ENCODE data around the gene ZFP2.
"Not testable (repeated sequence)": the region's sequence is repeated elsewhere in the genome, so short reads cannot be mapped to it uniquely, and the experiment has no call there.

The ZFP2 gene

DNA sequence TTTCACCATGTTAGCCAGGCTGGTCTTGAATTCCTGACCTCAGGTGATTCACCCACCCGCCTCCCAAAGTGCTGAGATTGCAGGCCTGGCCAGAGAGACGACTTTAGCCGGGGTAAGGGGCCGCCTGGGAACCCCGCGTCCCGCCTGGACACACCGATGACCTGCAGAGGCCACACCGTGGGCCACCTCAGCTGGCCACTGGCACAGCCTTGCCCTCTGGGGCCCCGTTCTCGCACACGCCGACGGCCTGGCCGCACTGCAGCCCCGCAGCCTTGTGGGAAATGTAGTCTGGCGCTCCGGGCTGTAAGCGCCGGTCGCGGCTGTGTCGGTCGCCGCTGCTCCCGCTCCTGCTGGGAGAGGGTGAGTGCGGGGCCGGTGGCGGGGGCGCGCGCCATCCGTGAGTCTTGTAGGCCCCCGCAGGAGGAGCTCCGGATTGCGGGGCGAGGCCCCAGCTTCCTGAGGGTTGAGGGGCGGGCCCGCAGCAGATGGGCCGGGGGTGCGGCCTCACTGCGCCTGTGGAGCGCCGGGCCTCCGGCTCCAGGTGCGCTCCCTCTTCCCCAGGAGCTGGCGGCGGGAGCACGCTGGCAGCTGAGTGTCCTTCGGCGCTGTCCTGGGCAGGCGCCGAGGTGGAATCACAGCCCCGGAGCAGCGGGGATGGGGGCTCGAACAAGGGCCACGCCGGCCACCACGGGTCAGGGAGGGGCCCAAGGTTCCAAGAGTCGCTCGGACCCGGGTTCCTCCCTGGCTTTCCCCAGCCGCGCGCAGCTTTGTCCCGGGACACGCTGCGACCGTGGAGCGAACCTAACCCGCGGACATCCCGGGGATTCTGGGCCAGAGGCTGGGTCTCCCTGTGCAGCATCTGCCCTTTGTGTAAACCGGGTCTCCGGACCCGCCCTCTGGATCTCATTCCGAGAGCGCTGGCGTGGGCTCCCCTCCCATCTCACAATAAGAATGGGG lies at the start of gene ZFP2:
ZFP2 (plus strand) TSS at position 299 of the 957 bp plus-strand sequence. CDS start 35,401 bp downstream, outside the sequence.
- DNase-seq = peak; percentile 94

DNA sequence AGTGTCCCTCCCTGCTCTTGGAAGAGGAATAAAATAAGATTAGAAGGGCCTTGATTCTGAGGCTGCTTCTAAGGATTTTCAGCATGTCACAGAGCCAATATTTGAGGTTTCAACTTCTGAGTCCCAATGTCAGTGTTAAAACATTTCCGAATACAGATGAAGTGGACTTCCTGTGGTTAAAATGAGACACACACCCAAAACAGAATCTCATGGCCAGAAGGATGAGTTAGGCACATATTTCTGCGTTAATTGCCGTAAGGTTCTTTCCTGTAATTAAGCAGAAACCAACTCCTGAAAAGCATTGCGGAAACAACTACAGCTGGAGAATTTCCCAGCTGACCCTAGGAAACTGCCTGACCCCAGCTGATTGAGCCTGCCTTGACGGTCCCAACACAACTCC lies 46.4 kb upstream of the ZFP2 start:
- no peak for DNase-seq

DNA sequence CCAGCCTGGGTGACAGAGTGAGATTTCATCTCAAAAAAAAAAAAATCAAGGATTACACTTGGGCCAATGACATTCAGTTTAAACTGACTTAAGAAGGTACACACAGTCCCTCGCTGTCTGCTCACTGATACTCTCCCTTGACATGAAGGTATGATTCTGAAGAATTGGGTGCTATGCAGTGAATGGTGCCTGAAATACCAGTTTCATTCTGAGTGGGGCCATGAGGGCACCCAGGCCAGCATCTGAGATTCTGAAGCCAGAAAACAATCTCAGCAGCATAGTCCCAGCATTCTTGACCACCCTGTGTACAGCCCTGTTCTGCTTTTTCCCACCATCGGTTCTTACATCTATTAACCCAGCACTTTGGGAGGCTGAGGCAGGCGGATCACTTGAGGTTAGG lies 43.8 kb upstream of the ZFP2 start:
- DNase-seq = no peak

DNA sequence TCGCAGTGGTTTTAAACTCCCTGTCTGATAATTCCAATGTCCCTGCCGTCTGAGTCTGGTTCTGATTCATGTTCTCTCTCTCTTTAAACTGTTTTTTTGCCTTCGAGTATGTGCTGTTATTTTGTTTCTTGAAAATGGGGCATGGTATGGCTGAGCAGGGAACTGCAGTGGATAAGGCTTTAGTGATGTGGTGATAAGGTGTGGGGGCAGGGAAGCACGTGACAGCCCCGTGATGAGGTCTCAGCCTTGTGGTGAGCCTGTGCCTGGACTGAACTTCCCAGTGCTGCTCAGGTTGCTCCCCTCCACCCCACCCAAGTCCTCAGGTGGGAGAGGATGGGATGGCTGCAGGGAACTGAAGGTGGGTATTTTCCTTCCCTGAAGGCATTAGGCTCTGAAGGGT lies 41.4 kb upstream of the ZFP2 start:
- no peak for DNase-seq

DNA sequence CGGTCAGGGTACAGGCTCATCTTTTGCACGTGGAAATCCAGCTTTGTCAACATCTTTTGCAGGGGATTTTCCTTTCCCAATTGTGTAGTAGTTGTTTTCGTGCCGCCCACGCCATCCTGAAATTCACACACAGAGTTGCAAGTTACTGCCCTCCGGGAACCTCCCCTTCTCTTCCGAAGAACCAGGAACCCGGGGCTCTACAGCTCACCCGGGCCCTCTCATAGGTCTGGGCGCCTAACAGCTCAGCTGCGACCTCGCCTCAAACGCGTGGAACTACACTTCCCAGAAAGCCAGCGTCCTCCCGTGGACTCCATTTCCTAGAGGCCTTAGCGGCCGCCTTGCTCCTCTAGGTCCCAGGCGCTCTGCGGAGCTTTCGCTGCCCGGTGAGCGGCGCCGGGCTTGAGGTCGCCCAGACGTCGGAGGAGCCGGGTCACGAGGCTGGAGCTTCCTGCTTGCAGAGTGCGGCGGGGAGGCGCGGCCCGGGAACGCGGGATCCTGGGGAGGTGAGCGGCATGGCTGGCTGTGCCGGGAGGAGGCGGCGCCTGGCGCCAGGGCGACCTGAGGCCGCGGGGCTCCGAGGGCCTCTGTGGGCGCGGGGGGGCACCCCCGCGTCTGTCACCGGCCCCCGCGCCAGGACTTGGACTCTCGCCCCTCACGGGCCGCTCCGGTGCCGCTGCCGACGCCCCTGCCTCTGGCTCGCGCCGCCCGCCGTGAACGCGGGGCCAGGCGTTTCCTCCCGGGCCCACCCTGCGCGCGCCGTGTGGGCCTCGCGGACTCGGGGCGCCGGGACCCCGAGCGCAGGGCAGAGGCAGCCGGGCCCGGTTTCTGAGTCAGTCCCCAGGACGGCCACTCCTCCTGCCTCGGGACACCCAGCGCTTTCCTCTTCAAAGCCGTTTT lies 35.8 kb upstream of the ZFP2 start, which contains the start of gene ZNF354B:
ZNF354B (plus strand) TSS at position 329 of the 897 bp plus-strand sequence. CDS start 1,095 bp downstream, outside the sequence.
- DNase-seq = peak; percentile 95

DNA sequence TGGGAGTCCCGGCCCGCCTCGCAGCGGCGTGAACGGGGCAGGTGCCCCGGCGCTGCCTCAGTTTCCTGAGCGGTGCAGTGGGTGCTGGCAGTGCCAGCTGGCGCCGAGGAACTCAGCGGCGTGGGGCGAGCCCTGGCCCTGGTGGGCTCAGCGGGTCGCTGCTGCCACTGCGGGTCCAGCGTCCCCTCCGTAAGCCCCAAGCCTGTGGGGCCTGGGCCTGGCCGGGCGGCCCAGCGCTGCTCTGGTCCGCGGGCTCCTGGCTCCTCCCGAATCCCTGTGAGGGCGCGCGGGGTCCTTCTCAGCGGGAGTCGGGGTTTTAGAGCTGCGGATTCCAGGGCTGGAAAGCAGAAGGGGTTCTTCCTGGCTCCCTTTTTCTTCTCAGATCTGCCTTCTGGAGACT lies 35.1 kb upstream of the ZFP2 start:
- not testable (repeated sequence) for DNase-seq

DNA sequence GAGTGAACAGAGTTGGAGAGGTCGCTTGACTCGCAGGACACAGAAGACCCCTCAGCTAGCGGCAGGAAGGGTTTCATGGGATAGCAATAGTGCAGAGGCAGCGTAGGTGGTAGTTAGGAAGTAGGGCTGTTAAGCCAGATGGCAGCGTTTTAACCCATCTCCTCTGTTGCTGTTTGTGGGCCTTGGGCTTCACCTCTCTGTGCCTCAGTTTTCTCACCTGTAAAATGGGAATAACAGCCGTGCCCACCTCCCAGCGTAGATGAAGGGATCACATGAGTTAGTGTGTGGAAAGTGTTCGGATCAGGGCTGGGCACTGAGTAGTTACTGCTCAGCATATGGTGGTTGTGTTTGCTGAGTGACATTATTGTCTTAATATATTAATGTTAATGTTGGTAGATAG lies 34.1 kb upstream of the ZFP2 start:
- DNase-seq = no peak

DNA sequence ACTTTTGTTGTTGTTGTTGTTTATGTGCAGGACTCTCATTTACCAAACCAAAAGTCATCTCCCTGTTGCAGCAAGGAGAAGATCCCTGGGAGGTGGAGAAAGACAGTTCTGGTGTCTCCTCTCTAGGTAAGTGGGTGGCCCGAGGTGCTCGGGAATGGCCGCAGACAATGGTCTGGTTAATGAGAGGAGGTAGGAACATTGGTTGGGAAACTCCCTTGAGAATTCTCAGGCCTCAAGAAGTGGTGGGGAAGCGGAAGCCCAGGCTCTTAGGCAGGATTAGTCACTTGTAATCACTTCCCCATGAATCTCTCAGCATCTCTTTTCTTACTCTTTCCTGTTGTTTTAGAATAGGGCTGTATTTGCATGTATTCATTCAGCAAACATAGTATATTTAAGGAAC lies 28.8 kb upstream of the ZFP2 start:
- DNase-seq = no peak

DNA sequence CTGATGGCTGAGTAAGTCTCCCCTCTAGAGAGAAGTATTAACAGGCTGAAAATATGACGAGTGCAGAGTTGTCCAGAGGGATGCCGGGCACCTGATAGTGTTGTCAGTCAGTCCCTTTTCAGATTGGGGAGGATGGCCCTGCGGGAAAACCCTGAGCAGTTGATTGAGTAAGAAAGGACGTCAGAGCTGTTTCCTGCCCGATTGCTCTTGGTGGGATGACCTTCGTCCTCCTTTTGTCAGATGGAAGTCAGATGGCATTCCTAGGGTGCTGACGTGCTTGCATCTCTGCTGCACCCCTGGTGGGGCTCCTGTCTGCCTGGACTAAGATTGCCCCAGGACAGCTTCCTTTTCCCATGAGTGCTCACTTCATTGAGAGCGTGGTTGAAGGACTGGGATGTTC lies 26.1 kb upstream of the ZFP2 start:
- no peak for DNase-seq

DNA sequence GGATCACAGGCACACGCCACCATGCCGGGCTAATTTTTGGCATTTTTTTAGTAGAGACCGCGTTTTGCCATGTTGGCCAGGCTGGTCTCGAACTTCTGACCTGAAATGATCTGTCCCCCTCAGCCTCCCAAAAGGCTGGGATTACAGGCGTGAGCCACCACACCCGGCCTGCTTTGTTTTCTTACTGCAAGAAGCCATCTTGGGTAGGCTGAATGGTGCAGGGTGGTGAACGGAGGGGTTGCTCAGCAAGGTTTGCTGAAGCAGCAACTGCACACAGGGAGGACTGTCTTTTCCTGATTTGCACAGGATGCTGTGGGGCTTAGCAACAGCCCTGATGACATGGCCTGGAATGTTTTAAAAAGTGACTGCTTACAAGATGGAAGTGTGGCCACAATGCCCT lies 25.3 kb upstream of the ZFP2 start:
- DNase-seq = no peak

DNA sequence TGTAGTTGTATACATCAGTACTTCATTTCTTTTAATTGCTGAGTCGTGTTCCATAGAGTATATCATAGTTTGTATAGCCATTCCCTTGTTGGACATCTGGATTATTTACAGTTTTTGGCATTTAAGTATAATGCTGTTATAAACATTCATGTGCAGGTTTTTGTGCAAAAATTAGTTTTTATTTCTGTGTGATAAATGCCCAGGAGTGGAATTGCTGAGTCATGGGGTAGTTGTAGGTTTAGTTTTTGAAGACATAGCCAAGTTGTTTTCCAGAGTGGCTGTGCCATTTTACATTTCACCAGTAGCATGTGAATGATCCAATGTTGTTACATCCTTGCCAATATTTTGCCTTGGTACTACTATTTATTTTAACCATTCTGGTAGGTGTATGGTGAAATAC lies 23.4 kb upstream of the ZFP2 start:
- no peak for DNase-seq

DNA sequence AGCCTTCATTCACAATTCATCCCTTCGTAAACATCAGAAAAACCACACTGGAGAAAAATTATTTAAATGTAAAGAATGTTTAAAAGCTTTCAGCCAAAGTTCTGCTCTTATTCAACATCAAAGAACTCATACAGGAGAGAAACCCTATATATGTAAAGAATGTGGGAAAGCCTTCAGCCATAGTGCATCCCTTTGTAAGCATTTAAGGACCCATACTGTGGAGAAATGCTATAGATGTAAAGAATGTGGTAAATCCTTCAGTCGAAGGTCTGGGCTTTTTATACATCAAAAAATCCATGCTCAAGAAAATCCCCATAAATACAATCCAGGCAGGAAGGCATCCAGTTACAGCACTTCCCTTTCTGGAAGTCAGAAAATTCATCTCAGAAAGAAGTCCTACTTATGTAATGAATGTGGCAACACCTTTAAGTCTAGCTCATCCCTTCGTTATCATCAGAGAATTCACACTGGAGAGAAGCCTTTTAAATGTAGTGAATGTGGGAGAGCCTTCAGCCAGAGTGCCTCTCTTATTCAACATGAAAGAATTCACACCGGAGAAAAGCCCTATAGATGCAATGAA lies 12.5 kb upstream of the ZFP2 start:
- DNase-seq = not testable (repeated sequence)

DNA sequence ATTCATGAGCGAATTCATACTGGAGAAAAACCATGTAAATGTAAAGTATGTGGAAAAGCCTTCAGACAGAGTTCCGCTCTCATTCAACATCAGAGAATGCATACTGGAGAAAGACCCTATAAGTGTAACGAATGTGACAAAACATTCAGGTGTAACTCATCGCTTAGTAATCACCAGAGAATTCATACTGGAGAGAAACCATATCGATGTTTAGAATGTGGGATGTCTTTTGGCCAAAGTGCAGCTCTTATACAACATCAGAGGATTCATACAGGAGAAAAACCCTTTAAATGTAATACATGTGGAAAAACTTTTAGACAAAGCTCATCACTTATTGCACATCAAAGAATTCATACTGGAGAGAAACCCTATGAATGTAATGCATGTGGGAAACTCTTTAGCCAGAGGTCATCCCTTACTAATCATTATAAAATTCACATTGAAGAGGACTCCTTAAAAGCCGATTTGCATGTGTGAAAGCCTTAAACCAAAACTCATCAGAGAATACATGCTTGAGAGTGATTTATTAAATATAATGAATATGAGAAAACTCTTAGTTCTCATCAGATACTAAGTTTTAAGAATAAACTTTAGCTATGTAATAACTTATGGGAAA lies 11.8 kb upstream of the ZFP2 start:
- DNase-seq = no peak

DNA sequence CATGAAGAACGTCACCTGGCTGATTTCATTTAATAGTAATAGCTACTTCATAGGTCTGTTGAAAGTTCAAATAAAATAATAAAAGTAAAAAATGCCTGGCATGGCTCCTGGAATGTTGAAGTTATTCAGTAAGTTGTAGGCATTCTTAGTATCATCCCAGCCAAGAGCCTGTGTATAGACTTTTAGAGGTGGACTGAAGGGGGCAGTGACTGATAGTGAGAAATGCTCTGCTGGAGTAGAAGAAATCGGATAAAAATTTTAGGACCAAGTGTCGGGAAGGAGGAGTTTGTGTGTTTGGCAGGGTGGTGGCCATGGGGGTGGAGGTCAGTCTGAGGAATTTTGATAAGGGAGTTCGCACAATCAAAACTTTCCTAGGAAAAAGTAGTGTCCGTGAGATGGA lies 3.6 kb downstream of the ZFP2 start:
- DNase-seq = no peak

DNA sequence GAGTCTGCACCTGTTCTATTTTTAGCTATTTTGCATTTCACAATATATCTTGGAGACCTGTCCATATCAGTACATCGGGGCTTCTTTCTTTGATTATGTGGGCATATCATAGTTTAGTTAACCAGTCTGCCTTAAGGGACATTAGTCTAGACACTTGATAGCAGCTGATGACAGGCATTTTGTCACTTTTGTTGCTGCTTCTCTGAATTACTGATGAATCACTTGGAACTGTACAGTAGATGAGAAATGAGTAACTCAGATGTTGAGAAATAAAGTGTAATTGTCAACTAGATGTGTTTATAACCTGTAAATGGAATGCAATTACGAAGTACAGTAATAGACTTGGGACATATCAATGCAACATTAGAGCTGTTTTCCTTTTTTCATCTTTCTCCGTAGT lies 7.1 kb downstream of the ZFP2 start:
- no peak for DNase-seq

DNA sequence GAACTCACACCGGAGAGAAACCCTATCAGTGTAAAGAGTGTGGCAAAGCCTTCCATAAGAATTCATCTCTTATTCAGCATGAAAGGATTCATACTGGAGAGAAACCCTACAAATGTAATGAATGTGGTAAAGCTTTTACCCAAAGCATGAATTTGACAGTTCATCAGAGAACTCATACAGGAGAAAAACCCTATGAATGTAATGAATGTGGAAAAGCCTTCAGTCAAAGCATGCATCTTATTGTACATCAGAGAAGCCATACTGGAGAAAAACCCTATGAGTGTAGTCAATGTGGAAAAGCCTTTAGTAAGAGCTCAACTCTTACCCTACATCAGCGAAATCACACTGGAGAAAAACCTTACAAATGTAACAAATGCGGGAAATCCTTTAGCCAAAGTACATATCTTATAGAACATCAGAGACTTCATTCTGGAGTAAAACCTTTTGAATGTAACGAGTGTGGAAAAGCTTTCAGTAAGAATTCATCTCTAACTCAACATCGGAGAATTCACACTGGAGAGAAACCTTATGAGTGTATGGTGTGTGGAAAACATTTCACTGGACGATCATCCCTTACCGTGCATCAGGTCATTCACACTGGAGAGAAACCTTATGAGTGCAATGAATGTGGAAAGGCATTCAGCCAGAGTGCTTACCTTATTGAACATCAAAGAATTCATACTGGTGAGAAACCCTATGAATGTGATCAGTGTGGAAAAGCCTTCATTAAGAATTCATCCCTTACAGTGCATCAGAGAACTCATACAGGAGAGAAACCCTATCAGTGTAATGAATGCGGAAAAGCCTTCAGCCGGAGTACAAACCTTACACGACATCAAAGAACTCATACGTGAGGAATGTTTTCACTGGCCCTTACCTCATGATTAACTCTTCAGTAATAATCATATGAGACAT lies 36.4 kb downstream of the ZFP2 start:
- DNase-seq = no peak

DNA sequence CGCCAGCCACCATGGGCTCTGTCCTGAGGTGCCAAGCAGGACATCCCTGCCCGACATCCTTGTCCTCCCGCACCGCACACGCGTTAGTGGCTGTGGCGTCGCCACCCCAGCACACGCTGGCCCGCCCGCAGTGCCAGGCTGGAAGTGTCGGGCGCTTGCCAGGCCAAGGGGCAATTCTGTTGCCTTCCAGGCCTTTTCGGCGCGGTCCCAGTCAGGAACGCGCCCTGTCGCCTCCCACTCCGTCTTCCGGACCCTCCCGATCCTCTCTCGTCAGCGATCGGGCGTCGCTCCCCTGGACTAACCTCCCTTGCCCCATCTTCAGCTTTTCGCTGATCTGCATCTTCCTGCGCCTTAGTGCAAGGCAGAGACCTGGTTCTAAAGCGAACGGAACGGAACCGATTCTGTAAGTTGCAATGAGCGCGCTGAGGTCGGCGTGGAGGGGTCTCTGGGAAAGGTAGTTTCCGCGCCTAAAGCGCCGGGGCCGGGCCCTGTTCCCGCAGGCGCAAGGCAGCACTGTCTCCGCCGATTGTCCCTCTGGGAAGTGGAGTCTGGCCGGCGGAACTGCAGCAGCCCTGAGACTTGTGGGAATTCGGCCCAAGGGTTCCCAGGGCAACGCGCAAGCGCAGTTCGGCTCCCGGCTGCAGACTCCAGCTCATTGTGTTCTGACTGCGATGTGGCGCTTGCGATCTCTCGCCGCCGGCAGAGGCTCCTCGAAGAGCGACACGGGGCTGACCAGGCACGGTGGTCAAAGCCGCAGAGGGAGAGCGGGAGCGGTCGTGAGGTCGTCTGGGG lies 45.1 kb downstream of the ZFP2 start, which contains the start of gene ZNF454:
ZNF454 (plus strand) TSS at position 630 of the 792 bp plus-strand sequence. CDS start 1,594 bp downstream, outside the sequence.
- peak; percentile 95 for DNase-seq

DNA sequence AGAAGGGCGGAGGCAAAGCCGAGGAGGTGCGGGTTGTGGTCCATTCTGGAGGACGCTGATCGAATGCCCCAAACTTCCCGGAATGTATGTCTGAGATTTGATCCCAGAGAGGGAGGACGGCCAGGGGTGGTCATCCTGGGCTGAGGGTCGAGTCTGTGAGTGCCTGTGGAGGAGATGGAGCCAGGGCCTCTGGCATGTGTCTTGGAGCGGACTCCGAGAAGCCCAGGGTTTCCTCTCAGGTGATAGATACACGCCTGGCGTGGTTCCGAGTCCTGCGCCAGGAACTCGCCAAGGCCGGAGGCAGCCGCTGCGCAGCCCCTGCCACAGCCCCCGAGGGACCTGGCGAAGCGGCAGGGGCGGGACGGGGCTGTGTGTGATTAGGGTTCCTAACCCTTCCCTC lies 45.6 kb downstream of the ZFP2 start:
- no peak for DNase-seq

DNA sequence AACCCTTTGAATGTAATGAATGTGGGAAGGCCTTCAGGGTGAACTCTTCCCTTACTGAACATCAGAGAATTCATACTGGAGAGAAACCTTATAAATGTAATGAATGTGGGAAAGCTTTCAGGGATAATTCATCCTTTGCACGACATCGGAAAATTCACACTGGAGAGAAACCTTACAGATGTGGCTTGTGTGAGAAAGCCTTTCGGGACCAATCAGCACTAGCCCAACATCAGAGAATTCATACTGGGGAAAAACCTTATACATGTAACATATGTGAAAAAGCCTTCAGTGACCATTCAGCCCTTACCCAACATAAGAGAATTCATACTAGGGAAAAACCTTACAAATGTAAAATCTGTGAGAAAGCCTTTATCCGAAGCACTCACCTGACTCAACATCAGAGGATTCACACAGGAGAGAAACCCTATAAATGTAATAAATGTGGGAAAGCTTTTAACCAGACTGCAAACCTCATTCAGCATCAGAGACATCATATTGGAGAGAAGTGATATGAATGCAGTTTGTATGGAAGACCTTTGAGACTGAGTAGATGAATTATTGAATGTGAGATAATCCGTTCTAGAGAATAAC lies 69.8 kb downstream of the ZFP2 start:
- DNase-seq = no peak

DNA sequence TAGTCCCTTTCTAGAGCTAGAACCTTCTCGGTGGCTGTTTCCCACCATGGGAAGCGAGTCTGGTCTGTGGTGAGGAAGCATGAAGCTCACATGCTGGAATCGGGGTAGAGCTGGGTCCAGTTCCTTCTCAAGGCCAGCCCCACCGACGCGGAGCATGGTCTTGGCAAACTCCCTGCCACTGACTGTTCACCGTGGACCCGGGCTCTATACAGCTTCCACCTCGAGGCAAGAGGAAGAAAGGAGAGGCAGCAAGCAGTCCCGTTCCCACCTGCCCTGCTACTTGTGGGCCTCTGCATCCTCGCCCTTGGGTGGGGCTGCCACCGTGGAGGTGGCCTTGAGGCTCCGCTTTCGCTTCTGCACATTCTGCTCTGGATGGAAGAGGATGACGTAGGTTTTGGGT lies 85.7 kb downstream of the ZFP2 start:
- no peak for DNase-seq
